ENCODE measurements around the gene MAN1A1.
"Not testable (repeated sequence)": the region's sequence is repeated elsewhere in the genome, so short reads cannot be mapped to it uniquely, and the experiment has no call there.

Gene MAN1A1

DNA sequence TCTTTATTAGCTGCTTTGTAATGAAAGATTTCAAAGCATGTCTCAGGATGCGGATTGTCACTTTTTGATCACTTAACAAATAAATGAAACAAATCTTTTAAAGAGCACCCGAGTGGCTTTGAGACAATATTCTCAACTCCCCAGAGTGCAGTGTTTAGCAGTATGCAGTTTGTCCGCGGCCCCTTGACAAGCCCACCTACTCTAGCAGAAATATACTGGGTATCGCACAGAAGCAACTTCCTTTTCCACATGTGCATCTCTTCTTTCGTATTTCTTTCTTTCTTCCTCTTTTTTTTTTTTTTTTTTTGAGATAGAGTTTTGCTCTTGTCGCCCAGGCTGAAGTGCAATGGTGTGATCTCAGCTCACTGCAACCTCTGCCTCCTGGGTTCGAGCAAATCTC is 186.6 kb downstream of the MAN1A1 start:
- Histone ChIP-seq H3K27me3 (ENCODE audit: control insufficient read depth, insufficient read depth, low read length) (no peaks in the 10 kb centered on the region), H3K4me3 (ENCODE audit: low read length) (no peak overlapping the region), H3K9me3 (ENCODE audit: control insufficient read depth, low read length) (no peaks in the 10 kb centered on the region), H3K4me1 (ENCODE audit: control insufficient read depth, insufficient read depth, low read length) (no peaks in the 10 kb centered on the region), H3K9ac (ENCODE audit: low read length) (no peak overlapping the region), H3K36me3 (ENCODE audit: control insufficient read depth, insufficient read depth, low read length) (no peaks in the 10 kb centered on the region)

DNA sequence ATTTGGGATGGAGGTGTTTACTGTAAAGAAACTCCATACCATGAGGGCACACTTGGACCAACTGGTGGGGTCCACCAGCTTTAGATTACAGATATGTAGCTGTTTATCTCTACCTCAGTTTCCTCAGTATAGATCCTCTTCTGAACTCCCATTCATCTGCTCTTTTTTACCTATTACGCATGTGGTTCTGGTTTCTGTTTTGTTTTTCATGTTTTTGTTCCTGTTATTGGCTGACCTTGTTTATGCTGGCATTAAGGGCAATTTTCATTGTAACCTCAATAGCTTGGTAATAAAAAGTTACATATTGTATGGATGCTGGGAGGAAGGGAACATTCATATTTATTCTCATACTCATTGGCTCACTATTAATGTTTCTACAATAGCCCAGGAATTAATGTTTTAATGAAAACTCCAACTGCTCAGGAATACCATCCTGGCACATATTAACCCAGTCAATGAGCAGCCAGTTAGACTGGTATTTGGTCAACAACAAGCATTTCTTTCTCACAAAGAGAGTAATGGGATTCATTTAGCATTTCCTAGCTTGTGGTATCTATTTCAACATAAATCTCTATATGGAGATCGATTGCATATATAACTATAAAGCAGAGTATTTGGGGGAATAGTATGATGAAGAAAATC is 187.3 kb downstream of the MAN1A1 start:
- Histone ChIP-seq H3K27me3 (ENCODE audit: control insufficient read depth, insufficient read depth, low read length) (no peaks in the 10 kb centered on the region), H3K9me3 (ENCODE audit: control insufficient read depth, low read length) (no peaks in the 10 kb centered on the region), H3K4me1 (ENCODE audit: control insufficient read depth, insufficient read depth, low read length) (no peaks in the 10 kb centered on the region), H3K9ac (ENCODE audit: low read length) (no peak overlapping the region), H3K36me3 (ENCODE audit: control insufficient read depth, insufficient read depth, low read length) (no peaks in the 10 kb centered on the region), H3K4me3 (ENCODE audit: low read length) (no peak overlapping the region)

DNA sequence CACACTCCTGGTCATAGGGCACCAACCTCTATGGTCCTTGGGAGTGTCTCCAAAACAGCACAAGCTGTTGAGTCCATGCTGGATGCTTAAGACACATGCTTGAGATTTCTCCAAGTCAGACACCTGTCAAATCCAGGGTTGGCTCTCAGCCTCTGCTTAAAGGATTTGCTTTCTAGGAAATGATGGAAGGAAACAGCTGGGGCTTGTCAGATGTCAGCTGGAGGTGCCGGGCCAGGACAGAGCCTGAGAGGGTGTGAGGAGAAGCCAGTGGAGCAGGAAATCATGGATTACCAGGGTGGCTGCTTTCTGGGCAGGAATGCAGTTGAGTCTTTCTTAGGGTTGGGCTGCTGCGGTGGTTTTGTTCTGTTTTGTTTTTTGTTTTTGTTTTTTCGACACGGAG is 188.1 kb downstream of the MAN1A1 start:
- H3K9me3 ChIP-seq (ENCODE audit: control insufficient read depth, low read length): no peaks in the 10 kb centered on the region
- no peaks in the 10 kb centered on the region for H3K36me3 ChIP-seq (ENCODE audit: control insufficient read depth, insufficient read depth, low read length)
- no peak overlapping the region for H3K4me3 ChIP-seq (ENCODE audit: low read length)
- no peaks in the 10 kb centered on the region for H3K27me3 ChIP-seq (ENCODE audit: control insufficient read depth, insufficient read depth, low read length)
- no peaks in the 10 kb centered on the region for H3K4me1 ChIP-seq (ENCODE audit: control insufficient read depth, insufficient read depth, low read length)
- H3K9ac ChIP-seq (ENCODE audit: low read length): no peak overlapping the region

DNA sequence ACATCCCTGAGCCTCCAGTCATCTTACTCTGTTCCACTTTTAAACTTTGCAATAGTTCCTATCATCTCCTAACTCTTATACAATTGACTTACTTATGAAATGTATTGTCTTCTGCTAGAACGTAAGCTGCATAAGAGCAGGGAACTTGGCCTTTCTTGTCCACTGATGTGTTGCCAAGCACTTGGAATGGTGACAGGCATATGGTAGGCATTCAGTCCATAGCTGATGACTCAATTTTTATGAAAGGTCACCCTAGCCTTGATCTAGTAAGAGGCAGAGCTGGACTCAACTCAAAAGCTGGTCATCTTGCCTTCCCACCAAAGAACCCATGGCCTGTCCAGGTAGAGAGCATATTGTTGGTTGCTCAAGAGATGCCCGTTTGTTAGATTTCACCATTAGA is 188.7 kb downstream of the MAN1A1 start:
- H3K9ac ChIP-seq (ENCODE audit: low read length): no peak overlapping the region
- no peaks in the 10 kb centered on the region for H3K9me3 ChIP-seq (ENCODE audit: control insufficient read depth, low read length)
- H3K36me3 ChIP-seq (ENCODE audit: control insufficient read depth, insufficient read depth, low read length): no peaks in the 10 kb centered on the region
- no peaks in the 10 kb centered on the region for H3K27me3 ChIP-seq (ENCODE audit: control insufficient read depth, insufficient read depth, low read length)
- no peaks in the 10 kb centered on the region for H3K4me1 ChIP-seq (ENCODE audit: control insufficient read depth, insufficient read depth, low read length)
- no peak overlapping the region for H3K4me3 ChIP-seq (ENCODE audit: low read length)

DNA sequence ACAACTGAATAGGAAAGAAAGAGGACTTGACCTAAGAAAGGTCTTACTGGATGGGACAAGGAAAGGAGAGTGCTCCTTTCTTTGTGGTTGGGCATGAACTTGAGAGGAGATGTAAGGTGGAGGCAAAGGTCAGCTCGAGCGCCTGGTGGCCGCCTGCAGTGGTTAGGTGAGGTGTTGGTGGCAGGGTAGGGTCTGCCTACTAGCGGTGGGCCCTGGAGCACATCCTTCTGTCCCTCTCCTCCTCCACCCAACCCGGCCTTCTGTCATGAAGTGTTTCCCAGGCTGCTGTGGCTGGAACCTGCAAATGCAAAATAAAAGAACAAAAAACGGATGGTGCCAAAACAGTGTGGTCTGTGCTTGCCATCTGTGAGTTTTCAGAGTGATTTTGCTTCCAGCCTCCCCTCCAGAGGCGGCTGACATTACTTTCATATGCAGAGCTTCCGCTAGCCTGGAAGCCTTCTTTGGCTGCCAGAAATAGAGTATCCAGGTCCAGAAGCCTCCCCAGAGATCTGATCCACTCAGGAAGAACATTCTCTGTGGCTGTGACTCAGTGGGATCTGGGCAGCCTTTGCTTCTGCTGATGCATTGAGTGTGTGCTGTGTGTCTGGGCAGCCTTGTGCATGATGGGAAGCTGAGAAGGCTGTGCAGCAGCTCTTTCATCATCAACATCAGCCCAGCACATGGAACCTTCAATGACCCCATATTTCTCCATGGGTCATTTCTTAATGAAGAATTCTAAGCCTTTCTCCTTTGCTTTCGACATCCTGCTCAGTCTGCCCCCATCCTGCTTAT is 191.3 kb downstream of the MAN1A1 start:
- no peak overlapping the region for H3K4me3 ChIP-seq (ENCODE audit: low read length)
- H3K9ac ChIP-seq (ENCODE audit: low read length): no peak overlapping the region
- H3K4me1 ChIP-seq (ENCODE audit: control insufficient read depth, insufficient read depth, low read length): no peaks in the 10 kb centered on the region
- H3K9me3 ChIP-seq (ENCODE audit: control insufficient read depth, low read length): no peaks in the 10 kb centered on the region
- H3K36me3 ChIP-seq (ENCODE audit: control insufficient read depth, insufficient read depth, low read length): no peaks in the 10 kb centered on the region
- no peaks in the 10 kb centered on the region for H3K27me3 ChIP-seq (ENCODE audit: control insufficient read depth, insufficient read depth, low read length)

DNA sequence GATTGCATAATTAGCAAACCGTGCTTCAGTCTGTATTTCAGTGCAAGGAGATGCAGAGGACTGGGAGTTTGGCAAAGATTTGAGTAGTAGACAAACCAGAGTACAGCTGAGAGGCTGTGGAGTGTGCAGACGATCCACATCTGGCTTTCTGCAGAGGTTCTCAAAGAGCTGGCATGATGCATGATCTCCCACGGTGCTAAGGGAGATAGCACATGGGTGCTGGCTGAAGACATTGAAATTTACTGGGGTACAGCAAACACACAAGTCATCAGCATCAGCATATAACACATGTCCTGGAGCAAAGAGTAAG is 192.1 kb downstream of the MAN1A1 start:
- no peaks in the 10 kb centered on the region for H3K9me3 ChIP-seq (ENCODE audit: control insufficient read depth, low read length)
- H3K36me3 ChIP-seq (ENCODE audit: control insufficient read depth, insufficient read depth, low read length): no peaks in the 10 kb centered on the region
- H3K9ac ChIP-seq (ENCODE audit: low read length): no peak overlapping the region
- H3K27me3 ChIP-seq (ENCODE audit: control insufficient read depth, insufficient read depth, low read length): no peaks in the 10 kb centered on the region
- H3K4me1 ChIP-seq (ENCODE audit: control insufficient read depth, insufficient read depth, low read length): no peaks in the 10 kb centered on the region
- no peak overlapping the region for H3K4me3 ChIP-seq (ENCODE audit: low read length)

DNA sequence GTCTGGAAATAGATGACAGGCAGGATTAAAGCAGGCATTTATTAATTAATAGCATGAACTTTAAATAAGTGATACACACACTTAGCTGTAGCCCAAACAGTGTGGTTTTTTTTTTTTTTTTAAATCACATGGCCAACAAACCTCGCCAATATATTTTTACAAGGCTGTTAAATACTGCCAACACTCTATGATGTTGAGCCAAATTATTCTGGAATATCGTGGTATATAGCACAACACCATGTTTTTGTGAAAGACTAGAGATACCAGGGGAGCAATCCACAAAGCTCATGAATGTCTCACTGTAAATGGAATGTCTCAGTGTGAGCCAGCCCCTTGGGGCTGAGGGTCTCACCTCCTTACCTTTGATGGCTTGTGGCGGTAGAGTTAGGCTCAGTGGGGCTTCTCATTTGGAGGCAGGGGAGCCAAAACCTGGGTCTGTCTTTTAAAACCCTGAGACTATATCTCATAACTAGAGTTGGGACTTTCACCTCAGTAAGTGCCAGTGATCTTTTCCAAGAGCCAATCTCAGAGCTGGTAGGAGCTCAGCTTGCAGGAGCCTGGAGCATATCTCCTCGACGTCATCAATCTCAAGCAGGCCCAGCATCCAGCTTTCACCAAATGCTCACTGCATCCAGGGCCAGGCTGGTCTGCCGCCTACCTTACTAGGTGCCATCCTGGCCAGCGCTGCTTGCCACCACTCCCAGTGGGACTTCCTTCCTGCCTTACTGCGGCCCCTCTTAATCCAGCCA is 192.6 kb downstream of the MAN1A1 start:
- Histone ChIP-seq H3K4me1 (ENCODE audit: control insufficient read depth, insufficient read depth, low read length) (no peaks in the 10 kb centered on the region), H3K36me3 (ENCODE audit: control insufficient read depth, insufficient read depth, low read length) (no peaks in the 10 kb centered on the region), H3K4me3 (ENCODE audit: low read length) (no peak overlapping the region), H3K9ac (ENCODE audit: low read length) (no peak overlapping the region), H3K9me3 (ENCODE audit: control insufficient read depth, low read length) (no peaks in the 10 kb centered on the region), H3K27me3 (ENCODE audit: control insufficient read depth, insufficient read depth, low read length) (no peaks in the 10 kb centered on the region)

DNA sequence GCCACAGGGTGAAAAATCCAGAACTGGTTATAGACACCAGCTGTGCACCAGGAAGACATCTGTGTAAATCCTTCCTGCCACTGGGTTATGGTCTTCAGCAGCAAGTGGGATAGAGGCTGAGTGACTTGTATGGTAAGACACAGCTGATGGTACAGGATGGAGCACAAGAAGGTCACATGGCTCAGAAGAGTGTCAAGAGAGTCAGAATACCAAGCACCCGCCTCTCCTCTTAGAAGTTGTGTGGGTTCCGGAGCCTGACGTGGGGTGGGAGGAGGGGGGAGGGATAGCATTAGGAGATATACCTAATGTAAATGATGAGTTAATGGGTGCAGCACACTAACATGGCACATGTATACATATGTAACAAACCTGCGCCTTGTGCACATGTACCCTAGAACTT is 193.5 kb downstream of the MAN1A1 start:
- not testable (repeated sequence) for H3K4me3 ChIP-seq (ENCODE audit: low read length); H3K9ac ChIP-seq (ENCODE audit: low read length); H3K36me3 ChIP-seq (ENCODE audit: control insufficient read depth, insufficient read depth, low read length); H3K27me3 ChIP-seq (ENCODE audit: control insufficient read depth, insufficient read depth, low read length); H3K4me1 ChIP-seq (ENCODE audit: control insufficient read depth, insufficient read depth, low read length); H3K9me3 ChIP-seq (ENCODE audit: control insufficient read depth, low read length)

DNA sequence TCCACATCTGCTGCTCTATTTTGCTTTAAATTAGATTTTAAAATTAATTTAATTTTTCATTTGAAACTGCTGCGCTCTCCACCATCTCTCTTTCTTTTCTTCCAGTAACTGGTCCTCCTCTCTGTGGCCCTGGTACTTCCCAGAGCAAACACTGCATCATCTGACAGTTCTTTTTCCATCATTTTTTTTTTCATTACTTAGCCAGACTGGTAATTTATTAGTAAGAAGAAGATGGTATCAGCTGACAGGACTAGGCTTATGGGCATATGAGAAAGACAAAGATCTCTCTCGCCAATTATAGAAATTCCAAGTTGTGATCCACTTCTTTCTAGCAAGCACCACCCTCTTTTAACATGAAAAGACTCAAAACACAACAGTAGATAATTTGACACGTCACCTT is 197.4 kb downstream of the MAN1A1 start:
- Histone ChIP-seq H3K9me3 (ENCODE audit: control insufficient read depth, low read length) (no peaks in the 10 kb centered on the region), H3K27me3 (ENCODE audit: control insufficient read depth, insufficient read depth, low read length) (no peaks in the 10 kb centered on the region), H3K4me1 (ENCODE audit: control insufficient read depth, insufficient read depth, low read length) (peaks cover 11% of the 10 kb centered on the region), H3K4me3 (ENCODE audit: low read length) (no peak overlapping the region), H3K9ac (ENCODE audit: low read length) (no peak overlapping the region), H3K36me3 (ENCODE audit: control insufficient read depth, insufficient read depth, low read length) (no peaks in the 10 kb centered on the region)

DNA sequence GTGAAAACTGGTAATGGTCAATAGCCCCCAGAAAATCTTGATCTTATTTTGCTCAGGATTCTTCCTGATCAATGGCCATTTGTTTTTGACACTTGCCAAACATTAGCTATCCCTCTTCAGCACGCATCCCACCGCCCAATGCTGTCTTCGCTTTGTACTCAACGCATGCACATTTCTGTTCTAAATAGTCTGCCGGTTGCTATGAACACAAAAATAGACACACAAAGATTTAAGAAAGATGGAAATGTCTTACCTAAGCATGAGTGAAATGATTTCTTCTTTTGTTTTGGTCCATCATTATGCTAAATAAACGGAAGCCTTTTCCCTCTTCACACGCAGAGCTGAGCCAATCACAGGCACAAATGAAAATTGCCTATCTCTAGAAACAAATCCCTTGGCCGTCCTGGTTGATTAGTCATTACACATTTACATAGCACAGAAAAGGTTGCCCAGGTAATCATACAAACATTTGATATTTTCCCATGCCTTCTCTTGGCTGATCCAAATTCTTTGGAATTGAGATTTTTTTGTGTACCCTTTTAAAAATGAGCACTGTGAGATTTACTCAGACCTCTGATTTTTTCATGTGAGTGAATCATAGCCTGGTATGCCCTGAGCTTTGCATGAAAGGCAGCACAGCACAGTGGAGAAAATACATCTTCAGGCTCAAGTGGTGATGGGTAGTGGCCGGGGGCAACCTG is 200.6 kb downstream of the MAN1A1 start:
- H3K4me3 ChIP-seq (ENCODE audit: low read length): no peak overlapping the region
- no peak overlapping the region for H3K9ac ChIP-seq (ENCODE audit: low read length)
- no peaks in the 10 kb centered on the region for H3K27me3 ChIP-seq (ENCODE audit: control insufficient read depth, insufficient read depth, low read length)
- peaks cover 11% of the 10 kb centered on the region for H3K4me1 ChIP-seq (ENCODE audit: control insufficient read depth, insufficient read depth, low read length)
- no peaks in the 10 kb centered on the region for H3K9me3 ChIP-seq (ENCODE audit: control insufficient read depth, low read length)
- H3K36me3 ChIP-seq (ENCODE audit: control insufficient read depth, insufficient read depth, low read length): no peaks in the 10 kb centered on the region

DNA sequence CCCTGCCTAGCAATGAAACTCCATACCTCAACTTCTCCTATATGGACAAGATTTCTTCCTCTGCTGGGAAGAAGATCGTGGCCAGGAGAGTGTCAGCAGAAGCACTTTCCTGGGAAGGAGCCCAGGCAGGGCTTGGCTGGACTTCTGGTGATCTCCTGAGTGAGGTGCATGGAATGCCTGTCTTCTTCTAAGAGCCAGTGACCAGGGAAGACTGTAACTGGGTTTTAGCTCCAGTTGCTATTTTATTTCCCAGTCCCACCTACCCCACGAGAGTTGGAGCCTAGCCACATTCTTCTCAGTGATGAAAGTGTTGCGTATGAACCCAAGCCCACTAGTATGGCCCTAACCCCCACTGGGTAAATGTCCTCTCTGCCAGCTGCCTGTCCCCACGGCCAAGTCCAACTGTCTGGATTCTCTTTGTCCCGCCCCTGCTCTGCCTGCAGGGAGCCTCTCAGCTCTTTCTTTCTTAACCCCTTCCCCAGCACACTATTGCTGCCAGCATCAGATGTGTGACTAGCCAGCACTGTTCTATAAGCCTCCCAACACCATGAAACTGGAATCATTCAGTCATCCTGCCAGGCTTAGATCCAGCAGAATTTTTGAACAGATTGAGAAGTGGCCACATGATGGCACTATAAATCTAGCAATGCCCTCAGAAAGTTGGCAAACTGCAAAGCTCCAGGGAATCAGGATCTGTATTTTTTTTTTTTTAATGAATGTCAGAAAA is 201.3 kb downstream of the MAN1A1 start:
- no peak overlapping the region for H3K4me3 ChIP-seq (ENCODE audit: low read length)
- peaks cover 11% of the 10 kb centered on the region for H3K4me1 ChIP-seq (ENCODE audit: control insufficient read depth, insufficient read depth, low read length)
- no peaks in the 10 kb centered on the region for H3K27me3 ChIP-seq (ENCODE audit: control insufficient read depth, insufficient read depth, low read length)
- no peaks in the 10 kb centered on the region for H3K9me3 ChIP-seq (ENCODE audit: control insufficient read depth, low read length)
- H3K9ac ChIP-seq (ENCODE audit: low read length): no peak overlapping the region
- H3K36me3 ChIP-seq (ENCODE audit: control insufficient read depth, insufficient read depth, low read length): no peaks in the 10 kb centered on the region

All from mucosa of stomach (tissue), 1 donor.